ENCODE data around the gene ERCC6L2. TPM values are rescaled to one million over a fixed set of nuclear protein-coding genes. Genes with fewer than 3 reads are reported as not detected.

ERCC6L2 gene
- total and polyA plus RNA-seq, 8 donors: 2.4 to 21.4 (median 15.6) TPM

- FAIRE-seq (no peak), ATAC-seq (no peak), DNase-seq (no peak)
- no peaks in the 10 kb centered on the region for H3K27me3 ChIP-seq
- no peak overlapping the region for H3K27ac ChIP-seq
- no peak for TF ChIP-seq CTCF (IDR thresholded peaks at IDR 0.05)
- intact Hi-C loops (cut with DNase I): no loop called here
- H3K4me1 ChIP-seq: no peaks in the 10 kb centered on the region
- no peaks in the 10 kb centered on the region for H3K9me3 ChIP-seq
- no peaks in the 10 kb centered on the region for H3K36me3 ChIP-seq
- no peak overlapping the region for H3K4me3 ChIP-seq
- 87 to 90% methylated on average over 1 of the region's 1 CpG for WGBS, 2 donors
Observed at GRCh38 chr9:95854386-95855020, 21.0 kb upstream of the ERCC6L2 start.

GRCh38 chr9:95855961-95856360 is 19.5 kb upstream of the ERCC6L2 start:
- TF ChIP-seq CTCF (IDR thresholded peaks at IDR 0.05): no peak
- no peak overlapping the region for H3K27ac ChIP-seq
- ATAC-seq (no peak), DNase-seq (no peak), FAIRE-seq (no peak)
- no peaks in the 10 kb centered on the region for H3K4me1 ChIP-seq
- intact Hi-C loops (cut with DNase I): no loop called here
- H3K36me3 ChIP-seq: no peaks in the 10 kb centered on the region
- H3K4me3 ChIP-seq: no peak overlapping the region
- H3K27me3 ChIP-seq: no peaks in the 10 kb centered on the region
- H3K9me3 ChIP-seq: no peaks in the 10 kb centered on the region

- Histone ChIP-seq H3K4me3 (no peak overlapping the region), H3K27me3 (no peaks in the 10 kb centered on the region), H3K27ac (no peak overlapping the region), H3K4me1 (no peaks in the 10 kb centered on the region), H3K9me3 (no peaks in the 10 kb centered on the region), H3K36me3 (no peaks in the 10 kb centered on the region)
- DNase-seq (no peak), FAIRE-seq (no peak), ATAC-seq (no peak)
- no peak for TF ChIP-seq CTCF (IDR thresholded peaks at IDR 0.05)
- intact Hi-C loops (cut with DNase I): no loop called here
- WGBS, 2 donors: 53 to 56% methylated on average over 2 of the region's 2 CpGs
Observed at GRCh38 chr9:95857124-95857523, 18.4 kb upstream of the ERCC6L2 start.

DNA sequence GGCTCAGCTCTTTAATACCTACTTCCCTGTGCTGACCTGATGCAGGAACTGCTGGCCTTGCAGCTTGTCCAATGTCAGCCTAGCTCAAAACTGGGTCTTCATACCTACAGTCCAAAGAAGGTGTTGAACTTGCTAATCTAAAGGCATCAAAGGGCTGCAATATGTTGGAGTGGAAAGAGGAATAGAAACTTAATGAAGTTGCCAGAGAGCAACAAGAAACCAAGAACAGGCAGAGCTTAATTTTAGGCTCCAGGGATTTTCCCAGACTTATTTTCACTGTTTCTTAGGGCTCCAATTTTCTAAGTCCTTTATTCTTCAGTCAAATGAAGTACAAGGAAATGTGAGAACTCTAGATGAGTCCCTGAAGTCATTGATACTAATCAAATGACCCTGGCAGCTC is 17.6 kb upstream of the ERCC6L2 start:
- Histone ChIP-seq H3K36me3 (no peaks in the 10 kb centered on the region), H3K4me3 (no peak overlapping the region), H3K9me3 (no peaks in the 10 kb centered on the region), H3K27ac (no peak overlapping the region), H3K27me3 (no peaks in the 10 kb centered on the region), H3K4me1 (no peaks in the 10 kb centered on the region)
- DNase-seq (no peak), FAIRE-seq (no peak), ATAC-seq (no peak)
- no peak for TF ChIP-seq CTCF (IDR thresholded peaks at IDR 0.05)
- intact Hi-C loops (cut with DNase I): no loop called here

- Histone ChIP-seq H3K9me3 (no peaks in the 10 kb centered on the region), H3K27ac (no peak overlapping the region), H3K4me3 (no peak overlapping the region), H3K4me1 (no peaks in the 10 kb centered on the region), H3K36me3 (no peaks in the 10 kb centered on the region), H3K27me3 (no peaks in the 10 kb centered on the region)
- FAIRE-seq (no peak), DNase-seq (no peak), ATAC-seq (no peak)
- intact Hi-C loops (cut with DNase I): loop anchor here in 1 of 3 donors (10.0 kb wide), 1 partner anchor 518 kb away; no protein-coding TSS in a partner anchor
- no peak for TF ChIP-seq CTCF (IDR thresholded peaks at IDR 0.05)
Observed at GRCh38 chr9:95862343-95862742, 13.1 kb upstream of the ERCC6L2 start.
